HepG2 (cell line): Measurements from ENCODE around the gene CD300LG. TPM values are rescaled to one million over a fixed set of nuclear protein-coding genes. Genes with fewer than 3 reads are reported as not detected.

Experiments used
- ARHGAP35 ChIP-seq: sonication (generic); formaldehyde crosslinking; IDR thresholded peaks from 2 replicates; pipeline ENCODE4 v1.9.0; 2022; ENCODE audit warnings: mild to moderate bottlenecking, inconsistent platforms, moderate library complexity, missing genetic modification reagents, borderline replicate concordance
- FOXP4 ChIP-seq: sonication (generic); formaldehyde crosslinking; IDR thresholded peaks from 2 replicates; pipeline ENCODE4 v1.4.0; 2020; ENCODE audit warnings: missing genetic modification reagents
- JDP2 ChIP-seq: sonication (generic); formaldehyde crosslinking; IDR thresholded peaks from 2 replicates; pipeline ENCODE4 v1.8.1; 2022; ENCODE audit warnings: missing genetic modification reagents, borderline replicate concordance
- NFRKB ChIP-seq: fragments of 450-650 bp; IDR thresholded peaks from 2 replicates; pipeline ENCODE4 v1.6.1; 2017
- ZBTB7A ChIP-seq: sonication (generic); formaldehyde crosslinking; IDR thresholded peaks from 2 replicates; pipeline ENCODE4 v1.8.0; 2022; ENCODE audit warnings: mild to moderate bottlenecking, missing genetic modification reagents
- ZEB1 ChIP-seq: IDR thresholded peaks from 2 replicates; pipeline ENCODE4 v1.6.1; 2012; ENCODE audit warnings: mild to moderate bottlenecking, low read depth, inconsistent platforms; ENCODE audit not compliant: insufficient replicate concordance
- ZNF12 ChIP-seq: sonication (generic); formaldehyde crosslinking; IDR thresholded peaks from 2 replicates; pipeline ENCODE4 v1.5.0; 2020; ENCODE audit warnings: missing genetic modification reagents
- ZNF136 ChIP-seq: sonication (generic); formaldehyde crosslinking; IDR thresholded peaks from 2 replicates; pipeline ENCODE4 v1.8.1; 2022; ENCODE audit warnings: low read depth, mild to moderate bottlenecking, moderate library complexity, missing genetic modification reagents
- ZNF142 ChIP-seq: sonication (generic); formaldehyde crosslinking; IDR thresholded peaks from 2 replicates; pipeline ENCODE4 v1.4.0; 2020; ENCODE audit warnings: missing genetic modification reagents
- ZNF83 ChIP-seq: sonication (generic); formaldehyde crosslinking; IDR thresholded peaks from 2 replicates; pipeline ENCODE4 v1.4.0; 2020; ENCODE audit warnings: missing genetic modification reagents, mild to moderate bottlenecking, borderline replicate concordance
- polyA plus RNA-seq, 8 experiments: library from polyadenylated mRNA; depleted of rRNA in 3 of 8; stranded (reverse) in 7 of 8; unstranded in 1 of 8; fragments of >200 nt; fragmentation: Illumina TruSeq in 4 of 8; extraction: Trizol in 4 of 8; gene quantifications; 2 replicates each; pipeline versions ENCODE4 v1.2.1 to v1.2.3, GENCODE V29; 2011 to 2016; ENCODE audit warnings: low read depth in 4 of 8, missing spikeins in 1 of 8, mixed read lengths in 1 of 8; ENCODE audit not compliant: insufficient read depth in 1 of 8
- total RNA-seq, 5 experiments: library from RNA; depleted of rRNA; stranded (reverse); fragments of >200 nt; fragmentation: Illumina TruSeq; extraction: Trizol; gene quantifications; 2 replicates each; pipeline ENCODE4 v1.2.3, GENCODE V29; 2016; ENCODE audit warnings: low read depth in 1 of 5
- TF ChIP-seq, protein P1 (sequence below): sonication (generic); formaldehyde crosslinking; conservative IDR thresholded peaks from 2 replicates; pipeline ENCODE4 v1.5.0; 2020; ENCODE audit warnings: missing genetic modification reagents
- TF ChIP-seq, protein P2 (sequence below), 2 experiments: IDR thresholded peaks; 2 replicates each; pipeline ENCODE4 v1.6.1; 2011 to 2012; ENCODE audit warnings: low read length in 2 of 2, borderline replicate concordance in 1 of 2, low read depth in 1 of 2, mild to moderate bottlenecking in 1 of 2, moderate library complexity in 1 of 2
- TF ChIP-seq, protein P3 (sequence below): sonication (generic); formaldehyde crosslinking; IDR thresholded peaks from 2 replicates; pipeline ENCODE4 v1.5.0; 2020; ENCODE audit warnings: mild to moderate bottlenecking, missing genetic modification reagents

CD300LG gene
- total and polyA plus RNA-seq, 2 of the 13 experiments (the other 11 are each of a cell fraction or from before 2014, with no cell fraction given): not detected

- TF ChIP-seq ZNF83 (no peak), ZNF12 (CRISPR knock-in tag) (peak; percentile 73), ZEB1 (peak; percentile 55), FOXP4 (peak; percentile 96), JDP2 (no peak), NFRKB (no peak), ZNF142 (CRISPR knock-in tag) (no peak), ZNF136 (CRISPR knock-in tag) (no peak), ZBTB7A (CRISPR knock-in tag) (no peak), ARHGAP35 (CRISPR knock-in tag) (no peak)
- TF ChIP-seq, protein P1, sequence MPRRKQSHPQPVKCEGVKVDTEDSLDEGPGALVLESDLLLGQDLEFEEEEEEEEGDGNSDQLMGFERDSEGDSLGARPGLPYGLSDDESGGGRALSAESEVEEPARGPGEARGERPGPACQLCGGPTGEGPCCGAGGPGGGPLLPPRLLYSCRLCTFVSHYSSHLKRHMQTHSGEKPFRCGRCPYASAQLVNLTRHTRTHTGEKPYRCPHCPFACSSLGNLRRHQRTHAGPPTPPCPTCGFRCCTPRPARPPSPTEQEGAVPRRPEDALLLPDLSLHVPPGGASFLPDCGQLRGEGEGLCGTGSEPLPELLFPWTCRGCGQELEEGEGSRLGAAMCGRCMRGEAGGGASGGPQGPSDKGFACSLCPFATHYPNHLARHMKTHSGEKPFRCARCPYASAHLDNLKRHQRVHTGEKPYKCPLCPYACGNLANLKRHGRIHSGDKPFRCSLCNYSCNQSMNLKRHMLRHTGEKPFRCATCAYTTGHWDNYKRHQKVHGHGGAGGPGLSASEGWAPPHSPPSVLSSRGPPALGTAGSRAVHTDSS: no peak
- TF ChIP-seq, protein P2, sequence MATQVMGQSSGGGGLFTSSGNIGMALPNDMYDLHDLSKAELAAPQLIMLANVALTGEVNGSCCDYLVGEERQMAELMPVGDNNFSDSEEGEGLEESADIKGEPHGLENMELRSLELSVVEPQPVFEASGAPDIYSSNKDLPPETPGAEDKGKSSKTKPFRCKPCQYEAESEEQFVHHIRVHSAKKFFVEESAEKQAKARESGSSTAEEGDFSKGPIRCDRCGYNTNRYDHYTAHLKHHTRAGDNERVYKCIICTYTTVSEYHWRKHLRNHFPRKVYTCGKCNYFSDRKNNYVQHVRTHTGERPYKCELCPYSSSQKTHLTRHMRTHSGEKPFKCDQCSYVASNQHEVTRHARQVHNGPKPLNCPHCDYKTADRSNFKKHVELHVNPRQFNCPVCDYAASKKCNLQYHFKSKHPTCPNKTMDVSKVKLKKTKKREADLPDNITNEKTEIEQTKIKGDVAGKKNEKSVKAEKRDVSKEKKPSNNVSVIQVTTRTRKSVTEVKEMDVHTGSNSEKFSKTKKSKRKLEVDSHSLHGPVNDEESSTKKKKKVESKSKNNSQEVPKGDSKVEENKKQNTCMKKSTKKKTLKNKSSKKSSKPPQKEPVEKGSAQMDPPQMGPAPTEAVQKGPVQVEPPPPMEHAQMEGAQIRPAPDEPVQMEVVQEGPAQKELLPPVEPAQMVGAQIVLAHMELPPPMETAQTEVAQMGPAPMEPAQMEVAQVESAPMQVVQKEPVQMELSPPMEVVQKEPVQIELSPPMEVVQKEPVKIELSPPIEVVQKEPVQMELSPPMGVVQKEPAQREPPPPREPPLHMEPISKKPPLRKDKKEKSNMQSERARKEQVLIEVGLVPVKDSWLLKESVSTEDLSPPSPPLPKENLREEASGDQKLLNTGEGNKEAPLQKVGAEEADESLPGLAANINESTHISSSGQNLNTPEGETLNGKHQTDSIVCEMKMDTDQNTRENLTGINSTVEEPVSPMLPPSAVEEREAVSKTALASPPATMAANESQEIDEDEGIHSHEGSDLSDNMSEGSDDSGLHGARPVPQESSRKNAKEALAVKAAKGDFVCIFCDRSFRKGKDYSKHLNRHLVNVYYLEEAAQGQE (IDR thresholded peaks at IDR 0.05; ENCODE audit: borderline replicate concordance in 1 of 2, low read depth in 1 of 2, low read length in 2 of 2): peak in 1 of 2 experiments; percentile 36; a peak in 1 of 4 replicates
- TF ChIP-seq, protein P3, sequence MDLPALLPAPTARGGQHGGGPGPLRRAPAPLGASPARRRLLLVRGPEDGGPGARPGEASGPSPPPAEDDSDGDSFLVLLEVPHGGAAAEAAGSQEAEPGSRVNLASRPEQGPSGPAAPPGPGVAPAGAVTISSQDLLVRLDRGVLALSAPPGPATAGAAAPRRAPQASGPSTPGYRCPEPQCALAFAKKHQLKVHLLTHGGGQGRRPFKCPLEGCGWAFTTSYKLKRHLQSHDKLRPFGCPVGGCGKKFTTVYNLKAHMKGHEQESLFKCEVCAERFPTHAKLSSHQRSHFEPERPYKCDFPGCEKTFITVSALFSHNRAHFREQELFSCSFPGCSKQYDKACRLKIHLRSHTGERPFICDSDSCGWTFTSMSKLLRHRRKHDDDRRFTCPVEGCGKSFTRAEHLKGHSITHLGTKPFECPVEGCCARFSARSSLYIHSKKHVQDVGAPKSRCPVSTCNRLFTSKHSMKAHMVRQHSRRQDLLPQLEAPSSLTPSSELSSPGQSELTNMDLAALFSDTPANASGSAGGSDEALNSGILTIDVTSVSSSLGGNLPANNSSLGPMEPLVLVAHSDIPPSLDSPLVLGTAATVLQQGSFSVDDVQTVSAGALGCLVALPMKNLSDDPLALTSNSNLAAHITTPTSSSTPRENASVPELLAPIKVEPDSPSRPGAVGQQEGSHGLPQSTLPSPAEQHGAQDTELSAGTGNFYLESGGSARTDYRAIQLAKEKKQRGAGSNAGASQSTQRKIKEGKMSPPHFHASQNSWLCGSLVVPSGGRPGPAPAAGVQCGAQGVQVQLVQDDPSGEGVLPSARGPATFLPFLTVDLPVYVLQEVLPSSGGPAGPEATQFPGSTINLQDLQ (CRISPR knock-in tag): no peak
Measured at GRCh38 chr17:43801844-43802243, 45.1 kb upstream of the CD300LG start (continued).
